Spinal cord (tissue), 10 donors: ENCODE measurements around the gene PPP1R15A. TPM values are rescaled to one million over a fixed set of nuclear protein-coding genes. Genes with fewer than 3 reads are reported as not detected.
"Not testable (repeated sequence)": the region's sequence is repeated elsewhere in the genome, so short reads cannot be mapped to it uniquely, and the experiment has no call there.

Experiments used
- DNase-seq, 6 donors: peaks; one replicate each; pipeline versions ENCODE4 v3.0.0 to v3.0.0-alpha.2; 2013 to 2015; ENCODE audit warnings: low spot score in 6 of 6, low read depth in 4 of 6
- H3K27ac ChIP-seq: one replicate; pipeline ENCODE4 v1.5.1; 2013; ENCODE audit warnings: low read depth, low read length, control low read depth
- H3K27me3 ChIP-seq: one replicate; pipeline ENCODE4 v1.6.1; 2013; ENCODE audit warnings: low read length; ENCODE audit not compliant: control insufficient read depth, insufficient read depth
- H3K36me3 ChIP-seq: one replicate; pipeline ENCODE4 v1.6.1; 2013; ENCODE audit warnings: low read length; ENCODE audit not compliant: control insufficient read depth, insufficient read depth
- H3K4me1 ChIP-seq: one replicate; pipeline ENCODE4 v1.6.1; 2013; ENCODE audit warnings: low read length; ENCODE audit not compliant: control insufficient read depth, insufficient read depth
- H3K4me3 ChIP-seq: one replicate; pipeline ENCODE4 v1.5.1; 2013; ENCODE audit warnings: low read depth, low read length, control low read depth
- H3K9me3 ChIP-seq: one replicate; pipeline ENCODE4 v1.6.1; 2013; ENCODE audit warnings: low read length; ENCODE audit not compliant: control insufficient read depth, insufficient read depth
- WGBS: methylation state at CpG from one replicate; pipeline ENCODE4 v1.1.5; 2013; ENCODE audit warnings: missing lambda C conversion rate; ENCODE audit not compliant: insufficient coverage; 5-methylcytosine and 5-hydroxymethylcytosine counted together
- polyA plus RNA-seq, 2 donors: library from polyadenylated mRNA; unstranded; fragments of 120-200 nt; gene quantifications; one replicate each; pipeline ENCODE4 v1.2.1, GENCODE V29; 2013; ENCODE audit not compliant: insufficient read length in 2 of 2
- total RNA-seq, 2 donors: library from RNA; depleted of rRNA in 1 of 2; stranded (reverse); fragments of 120-200 nt in 1 of 2; fragments of >200 nt in 1 of 2; gene quantifications; one replicate each; pipeline versions ENCODE4 v1.2.3 to v1.2.4, GENCODE V29; 2013 to 2014
- donor health status: healthy.

PPP1R15A gene
- total and polyA plus RNA-seq, 4 donors, result 26.6 to 42.5 (median 32.0) TPM

- WGBS, result 43% methylated on average over 6 of the region's 18 CpGs
- peak in 2 of 6 donors; percentile 40 to 81 for DNase-seq
These were observed 46.6 kb downstream of the PPP1R15A start for GRCh38 chr19:48918801-48919247.

GRCh38 chr19:48919271-48919670 lies 47.0 kb downstream of the PPP1R15A start:
- not testable (repeated sequence) for DNase-seq, H3K27me3 ChIP-seq, H3K4me3 ChIP-seq, H3K4me1 ChIP-seq, H3K9me3 ChIP-seq, H3K27ac ChIP-seq
- peaks cover 85% of the 10 kb centered on the region for H3K36me3 ChIP-seq
- no CpG with 5 or more reads among the region's 8 CpGs for WGBS

More at GRCh38 chr19:48918801-48919247, 46.6 kb downstream of the PPP1R15A start:
- H3K4me1 ChIP-seq, result no peaks in the 10 kb centered on the region
- no peak overlapping the region for H3K4me3 ChIP-seq
- no peaks in the 10 kb centered on the region for H3K27me3 ChIP-seq
- H3K9me3 ChIP-seq, result no peaks in the 10 kb centered on the region
- peaks cover 89% of the 10 kb centered on the region for H3K36me3 ChIP-seq
- H3K27ac ChIP-seq, result no peak overlapping the region

GRCh38 chr19:48920949-48921348 lies 48.7 kb downstream of the PPP1R15A start:
- WGBS, result 84% methylated on average over 10 of the region's 10 CpGs
- DNase-seq, result no peak
- Histone ChIP-seq H3K4me3 (no peak overlapping the region), H3K27me3 (no peaks in the 10 kb centered on the region), H3K27ac (no peak overlapping the region), H3K9me3 (no peaks in the 10 kb centered on the region), H3K4me1 (no peaks in the 10 kb centered on the region), H3K36me3 (peaks cover 74% of the 10 kb centered on the region)

- Histone ChIP-seq H3K4me1 (peaks cover 5% of the 10 kb centered on the region), H3K4me3 (no peak overlapping the region), H3K9me3 (no peaks in the 10 kb centered on the region), H3K27me3 (no peaks in the 10 kb centered on the region), H3K36me3 (peaks cover 68% of the 10 kb centered on the region), H3K27ac (no peak overlapping the region)
- 96% methylated on average over 10 of the region's 12 CpGs for WGBS
- DNase-seq, result no peak
These were observed 49.7 kb downstream of the PPP1R15A start for GRCh38 chr19:48921721-48922500.

GRCh38 chr19:48922548-48923490 lies 50.6 kb downstream of the PPP1R15A start:
- no peaks in the 10 kb centered on the region for H3K9me3 ChIP-seq
- DNase-seq, result no peak
- WGBS, result 93% methylated on average over 13 of the region's 18 CpGs
- peaks cover 5% of the 10 kb centered on the region for H3K4me1 ChIP-seq
- peaks cover 61% of the 10 kb centered on the region for H3K36me3 ChIP-seq
- H3K27ac ChIP-seq, result no peak overlapping the region
- H3K4me3 ChIP-seq, result no peak overlapping the region
- no peaks in the 10 kb centered on the region for H3K27me3 ChIP-seq

- no peak overlapping the region for H3K4me3 ChIP-seq
- no peaks in the 10 kb centered on the region for H3K27me3 ChIP-seq
- no peak for DNase-seq
- H3K27ac ChIP-seq, result no peak overlapping the region
- H3K4me1 ChIP-seq, result peaks cover 5% of the 10 kb centered on the region
- WGBS, result 84% methylated on average over 10 of the region's 11 CpGs
- H3K36me3 ChIP-seq, result peaks cover 37% of the 10 kb centered on the region
- H3K9me3 ChIP-seq, result no peaks in the 10 kb centered on the region
These were observed 53.1 kb downstream of the PPP1R15A start for GRCh38 chr19:48925240-48925843.

Other genes starting within 250 kb of the PPP1R15A start
Only the 30 nearest of the 32 such genes appear.
- gene DBP, start 235.0 kb upstream of the PPP1R15A start, total RNA-seq, result 10 to 100 TPM in 1 of 2 donors, 1 to 10 TPM in 1; 6.2 to 16.6 TPM
- gene DBP, start 235.0 kb upstream of the PPP1R15A start, polyA plus RNA-seq, result 10 to 100 TPM; 14.0 to 16.2 TPM
- 10 to 100 TPM; 13.3 to 64.7 TPM for gene CA11, start 226.2 kb upstream of the PPP1R15A start, total RNA-seq
- gene CA11, start 226.2 kb upstream of the PPP1R15A start, polyA plus RNA-seq, result 10 to 100 TPM; 53.6 to 71.7 TPM
- gene NTN5, start 199.4 kb upstream of the PPP1R15A start, total RNA-seq, result 1 to 10 TPM in 1 of 2 donors, under 1 TPM in 1; 0.10 to 1.2 TPM
- 1 to 10 TPM in 1 of 2 donors, under 1 TPM in 1; 0.63 to 2.3 TPM for gene NTN5, start 199.4 kb upstream of the PPP1R15A start, polyA plus RNA-seq
- not detected for gene FUT2, start 176.4 kb upstream of the PPP1R15A start, total RNA-seq
- 1 to 10 TPM; 2.1 to 6.7 TPM for gene FUT2, start 176.4 kb upstream of the PPP1R15A start, polyA plus RNA-seq
- 1 to 10 TPM in 1 of 2 donors, under 1 TPM in 1; 0.89 to 2.4 TPM for gene MAMSTR, start 152.7 kb upstream of the PPP1R15A start, total RNA-seq
- gene MAMSTR, start 152.7 kb upstream of the PPP1R15A start, polyA plus RNA-seq, result 1 to 10 TPM; 4.1 to 6.6 TPM
- 10 to 100 TPM in 1 of 2 donors, 1 to 10 TPM in 1; 2.9 to 11.9 TPM for gene RASIP1, start 131.8 kb upstream of the PPP1R15A start, total RNA-seq
- gene RASIP1, start 131.8 kb upstream of the PPP1R15A start, polyA plus RNA-seq, result 10 to 100 TPM in 1 of 2 donors, 1 to 10 TPM in 1; 8.1 to 11.9 TPM
- gene IZUMO1, start 125.5 kb upstream of the PPP1R15A start, total RNA-seq, result under 1 TPM in 1 of 2 donors, not detected in 1; 0.10 TPM
- 1 to 10 TPM in 1 of 2 donors, under 1 TPM in 1; 0.41 to 1.2 TPM for gene IZUMO1, start 125.5 kb upstream of the PPP1R15A start, polyA plus RNA-seq
- 1 to 10 TPM; 1.9 to 4.4 TPM for gene FUT1, start 119.8 kb upstream of the PPP1R15A start, total RNA-seq
- 1 to 10 TPM; 2.9 to 3.5 TPM for gene FUT1, start 119.8 kb upstream of the PPP1R15A start, polyA plus RNA-seq
- gene FGF21, start 116.9 kb upstream of the PPP1R15A start, total RNA-seq, result not detected
- gene FGF21, start 116.9 kb upstream of the PPP1R15A start, polyA plus RNA-seq, result not detected
- 10 to 100 TPM; 14.6 to 39.5 TPM for gene BCAT2, start 61.4 kb upstream of the PPP1R15A start, total RNA-seq
- 10 to 100 TPM; 26.5 to 36.6 TPM for gene BCAT2, start 61.4 kb upstream of the PPP1R15A start, polyA plus RNA-seq
- 10 to 100 TPM in 1 of 2 donors, 1 to 10 TPM in 1; 6.9 to 25.5 TPM for gene HSD17B14, start 35.9 kb upstream of the PPP1R15A start, total RNA-seq
- gene HSD17B14, start 35.9 kb upstream of the PPP1R15A start, polyA plus RNA-seq, result 10 to 100 TPM; 15.7 to 19.4 TPM
- gene PLEKHA4, start 3.8 kb upstream of the PPP1R15A start, total RNA-seq, result 10 to 100 TPM; 11.6 to 32.3 TPM
- 10 to 100 TPM; 17.3 to 43.0 TPM for gene PLEKHA4, start 3.8 kb upstream of the PPP1R15A start, polyA plus RNA-seq
- under 1 TPM; 0.20 to 0.50 TPM for gene TULP2, start 26.3 kb downstream of the PPP1R15A start, total RNA-seq
- 1 to 10 TPM in 1 of 2 donors, under 1 TPM in 1; 0.84 to 1.4 TPM for gene TULP2, start 26.3 kb downstream of the PPP1R15A start, polyA plus RNA-seq
- 100 to 1,000 TPM in 1 of 2 donors, 10 to 100 TPM in 1; 94.4 to 149 TPM for gene NUCB1, start 27.9 kb downstream of the PPP1R15A start, total RNA-seq
- 100 to 1,000 TPM; 166 to 213 TPM for gene NUCB1, start 27.9 kb downstream of the PPP1R15A start, polyA plus RNA-seq
- 1 to 10 TPM in 1 of 2 donors, under 1 TPM in 1; 0.59 to 1.4 TPM for gene DHDH, start 61.3 kb downstream of the PPP1R15A start, total RNA-seq
- gene DHDH, start 61.3 kb downstream of the PPP1R15A start, polyA plus RNA-seq, result 1 to 10 TPM; 2.7 to 4.6 TPM
- 10 to 100 TPM; 23.5 to 40.4 TPM for gene BAX, start 82.5 kb downstream of the PPP1R15A start, total RNA-seq
- gene BAX, start 82.5 kb downstream of the PPP1R15A start, polyA plus RNA-seq, result 10 to 100 TPM; 86.0 to 91.3 TPM
- gene FTL, start 92.9 kb downstream of the PPP1R15A start, total RNA-seq, result 1,000 to 10,000 TPM in 1 of 2 donors, 100 to 1,000 TPM in 1; 830 to 1,568 TPM
- gene FTL, start 92.9 kb downstream of the PPP1R15A start, polyA plus RNA-seq, result 1,000 to 10,000 TPM; 1,197 to 1,255 TPM
- gene GYS1, start 120.9 kb downstream of the PPP1R15A start, total RNA-seq, result 10 to 100 TPM; 22.0 to 30.9 TPM
- gene GYS1, start 120.9 kb downstream of the PPP1R15A start, polyA plus RNA-seq, result 10 to 100 TPM; 35.4 to 47.5 TPM
- 100 to 1,000 TPM in 1 of 2 donors, 10 to 100 TPM in 1; 80.4 to 101 TPM for gene RUVBL2, start 121.5 kb downstream of the PPP1R15A start, total RNA-seq
- gene RUVBL2, start 121.5 kb downstream of the PPP1R15A start, polyA plus RNA-seq, result 100 to 1,000 TPM; 106 to 109 TPM
- not detected for gene LHB, start 144.7 kb downstream of the PPP1R15A start, total RNA-seq
- under 1 TPM in 1 of 2 donors, not detected in 1; 0.32 TPM for gene LHB, start 144.7 kb downstream of the PPP1R15A start, polyA plus RNA-seq
- gene CGB3, start 151.9 kb downstream of the PPP1R15A start, total RNA-seq, result under 1 TPM in 1 of 2 donors, not detected in 1; 0.72 TPM
- gene CGB3, start 151.9 kb downstream of the PPP1R15A start, polyA plus RNA-seq, result under 1 TPM in 1 of 2 donors, not detected in 1; 0.73 TPM
- not detected for gene CGB2, start 159.5 kb downstream of the PPP1R15A start, total RNA-seq
- not detected for gene CGB2, start 159.5 kb downstream of the PPP1R15A start, polyA plus RNA-seq
- gene CGB1, start 164.5 kb downstream of the PPP1R15A start, total RNA-seq, result not detected
- not detected for gene CGB1, start 164.5 kb downstream of the PPP1R15A start, polyA plus RNA-seq
- 1 to 10 TPM in 1 of 2 donors, not detected in 1; 1.4 TPM for gene CGB5, start 171.4 kb downstream of the PPP1R15A start, total RNA-seq
- gene CGB5, start 171.4 kb downstream of the PPP1R15A start, polyA plus RNA-seq, result not detected
- gene CGB8, start 176.7 kb downstream of the PPP1R15A start, total RNA-seq, result under 1 TPM in 1 of 2 donors, not detected in 1; 0.72 TPM
- gene CGB8, start 176.7 kb downstream of the PPP1R15A start, polyA plus RNA-seq, result not detected
- under 1 TPM in 1 of 2 donors, not detected in 1; 0.17 TPM for gene CGB7, start 185.3 kb downstream of the PPP1R15A start, total RNA-seq
- under 1 TPM; 0.16 to 0.29 TPM for gene CGB7, start 185.3 kb downstream of the PPP1R15A start, polyA plus RNA-seq
- gene NTF4, start 192.4 kb downstream of the PPP1R15A start, total RNA-seq, result under 1 TPM in 1 of 2 donors, not detected in 1; 0.83 TPM
- gene NTF4, start 192.4 kb downstream of the PPP1R15A start, polyA plus RNA-seq, result not detected
- not detected for gene KCNA7, start 200.3 kb downstream of the PPP1R15A start, total RNA-seq
- gene KCNA7, start 200.3 kb downstream of the PPP1R15A start, polyA plus RNA-seq, result under 1 TPM in 1 of 2 donors, not detected in 1; 0.08 TPM
- 100 to 1,000 TPM; 125 to 241 TPM for gene SNRNP70, start 213.0 kb downstream of the PPP1R15A start, total RNA-seq
- 100 to 1,000 TPM; 345 to 463 TPM for gene SNRNP70, start 213.0 kb downstream of the PPP1R15A start, polyA plus RNA-seq
- gene LIN7B, start 241.9 kb downstream of the PPP1R15A start, total RNA-seq, result 10 to 100 TPM; 20.7 to 23.5 TPM
- 10 to 100 TPM; 56.8 to 62.7 TPM for gene LIN7B, start 241.9 kb downstream of the PPP1R15A start, polyA plus RNA-seq